AG20443 (cell line): ENCODE measurements around the gene IFNG-AS1.
A peak's percentile ranks its signal among the peaks of the same experiment; 100 is the strongest.

ENCODE experiments used
- DNase-seq: peaks from one replicate; pipeline ENCODE4 v3.0.0; 2012; ENCODE audit warnings: low spot score, mixed read lengths

IFNG-AS1 gene

GRCh38 chr12:68037616-68038255 is 48.5 kb downstream of the IFNG-AS1 start:
- no peak for DNase-seq

- DNase-seq, result no peak
Measured at GRCh38 chr12:68038650-68039049, 49.4 kb downstream of the IFNG-AS1 start.

DNA sequence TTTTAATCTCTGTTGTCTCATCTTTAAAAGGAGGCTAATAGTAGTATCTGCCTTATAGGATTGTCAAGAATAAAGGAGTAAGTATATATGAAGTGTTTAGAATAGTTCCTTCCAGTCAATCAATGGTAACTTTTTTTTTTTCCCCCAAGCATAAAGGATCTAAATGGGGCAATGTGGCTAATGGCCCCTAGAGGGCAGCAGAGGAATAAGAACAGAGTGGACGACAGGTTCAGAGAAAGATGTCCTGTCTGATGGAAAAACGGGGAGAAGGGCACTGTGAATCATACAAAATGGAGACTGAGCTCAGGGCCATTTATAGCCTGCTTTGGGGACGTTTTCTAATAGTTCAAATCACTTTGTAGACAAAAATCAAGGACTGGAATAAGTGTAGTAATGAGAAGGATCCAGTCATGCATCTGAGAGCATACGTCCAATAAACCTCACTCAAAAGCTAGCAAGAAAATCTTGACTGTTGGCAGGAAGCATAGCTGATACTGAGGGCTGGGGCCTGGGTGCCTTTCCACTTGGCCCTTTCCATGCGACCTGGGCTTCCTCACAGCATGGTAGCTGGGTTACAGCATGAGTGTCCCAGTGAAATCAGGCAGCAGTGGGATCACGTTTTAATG is 51.3 kb downstream of the IFNG-AS1 start:
- DNase-seq, result peak; percentile 80

DNA sequence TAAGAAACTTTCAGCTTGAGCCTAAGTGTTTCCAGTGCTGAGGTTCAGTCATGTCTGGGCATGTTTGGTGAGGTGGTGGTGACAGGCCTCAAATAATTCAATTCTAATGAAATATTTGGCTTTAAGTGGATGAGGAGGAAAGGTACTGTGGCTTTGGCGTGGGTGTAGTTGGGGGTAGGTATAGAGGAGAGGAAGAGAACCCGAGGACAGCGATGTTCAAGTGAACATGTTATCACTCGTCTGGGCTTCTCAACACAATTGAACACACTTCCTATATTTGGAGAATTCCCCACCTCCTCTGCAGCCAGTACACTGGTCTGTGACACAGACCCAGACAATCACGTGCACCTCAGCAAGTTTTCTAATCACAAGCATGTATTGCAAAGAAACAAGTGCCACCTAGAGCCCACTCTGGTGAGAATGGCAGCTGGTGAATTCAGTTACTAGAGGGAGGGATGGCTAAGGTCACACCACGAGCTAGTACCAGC is 53.0 kb downstream of the IFNG-AS1 start:
- no peak for DNase-seq

GRCh38 chr12:68043435-68043834 is 54.2 kb downstream of the IFNG-AS1 start:
- DNase-seq, result no peak

DNA sequence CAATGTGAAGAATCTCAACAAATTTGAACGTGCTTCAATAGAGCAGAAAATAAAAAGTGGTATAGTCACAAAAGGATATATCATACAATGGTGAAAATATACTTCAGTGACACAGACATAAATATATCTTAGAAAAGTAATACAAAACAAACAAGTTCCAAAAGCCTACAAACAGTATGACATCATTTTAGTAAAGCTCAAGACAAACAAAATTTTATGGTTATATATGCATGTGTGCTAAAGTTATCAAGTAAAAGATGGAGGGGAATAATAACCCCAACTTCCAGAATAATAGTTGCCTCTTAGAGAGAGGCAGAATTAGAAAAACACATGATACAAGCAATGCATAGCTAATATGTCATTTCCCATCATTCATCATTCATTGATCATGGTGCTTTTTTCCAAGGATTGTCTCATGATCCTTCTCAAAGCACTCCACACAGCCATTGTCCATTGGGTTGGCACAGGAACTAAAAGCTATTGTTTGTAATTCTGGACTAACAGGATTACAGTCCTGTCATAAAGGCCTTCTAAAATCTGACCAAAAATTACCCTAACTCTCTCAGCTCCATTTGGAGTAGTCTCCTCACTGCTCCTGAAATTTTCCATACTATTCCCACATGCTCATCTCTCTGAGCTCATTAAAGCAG is 59.5 kb downstream of the IFNG-AS1 start:
- no peak for DNase-seq

DNA sequence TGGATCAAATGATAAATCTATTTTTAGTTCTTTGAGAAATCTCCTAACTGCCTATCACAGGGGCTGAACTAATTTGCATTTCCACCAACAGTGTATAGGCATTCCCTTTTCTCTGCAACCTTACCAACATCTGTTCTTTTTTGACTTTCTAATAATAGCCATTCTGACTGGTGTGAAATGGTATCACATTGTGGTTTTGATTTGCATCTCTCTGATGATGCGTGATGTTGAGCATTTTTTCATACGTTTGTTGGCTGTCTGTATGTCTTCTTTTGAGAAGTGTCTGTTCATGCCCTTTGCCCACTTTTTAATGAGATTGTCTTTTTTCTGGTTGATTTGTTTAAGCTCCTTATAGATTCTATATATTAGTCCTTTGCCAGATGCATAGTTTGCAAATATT is 67.1 kb downstream of the IFNG-AS1 start:
- no peak for DNase-seq

DNA sequence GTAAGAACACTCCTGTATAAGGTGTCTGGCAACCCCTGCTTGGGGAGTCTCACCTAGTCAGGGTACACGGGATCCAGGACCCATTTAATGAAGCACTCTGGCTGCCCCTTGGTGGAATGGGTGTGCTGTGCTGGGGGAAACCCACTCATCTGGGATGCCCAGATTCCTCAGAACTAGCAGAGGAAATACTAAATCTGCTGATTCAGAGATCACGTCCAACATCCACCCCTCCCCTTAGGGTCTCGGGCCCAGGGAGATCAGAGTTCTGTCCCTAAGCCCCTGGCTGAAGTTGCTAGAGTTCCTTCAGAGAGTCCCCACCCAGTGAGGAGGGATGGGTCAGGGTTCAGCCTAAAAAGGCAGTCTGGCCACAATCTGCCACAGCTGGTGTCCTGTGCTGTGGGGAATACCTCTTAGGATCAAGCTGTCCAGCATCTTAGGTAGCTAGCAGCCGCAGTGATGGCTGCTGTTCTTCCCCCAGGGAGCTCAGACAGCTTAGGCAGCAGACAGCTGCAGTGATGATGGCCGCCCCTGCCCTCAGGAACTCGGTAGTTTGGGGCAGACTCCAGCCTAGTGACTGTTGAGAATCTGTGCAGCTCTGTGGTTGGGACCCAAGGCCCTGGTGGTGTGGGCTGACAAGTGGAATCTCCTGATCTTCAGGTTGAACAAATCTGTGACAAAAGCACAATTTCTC is 74.8 kb downstream of the IFNG-AS1 start:
- no peak for DNase-seq

DNA sequence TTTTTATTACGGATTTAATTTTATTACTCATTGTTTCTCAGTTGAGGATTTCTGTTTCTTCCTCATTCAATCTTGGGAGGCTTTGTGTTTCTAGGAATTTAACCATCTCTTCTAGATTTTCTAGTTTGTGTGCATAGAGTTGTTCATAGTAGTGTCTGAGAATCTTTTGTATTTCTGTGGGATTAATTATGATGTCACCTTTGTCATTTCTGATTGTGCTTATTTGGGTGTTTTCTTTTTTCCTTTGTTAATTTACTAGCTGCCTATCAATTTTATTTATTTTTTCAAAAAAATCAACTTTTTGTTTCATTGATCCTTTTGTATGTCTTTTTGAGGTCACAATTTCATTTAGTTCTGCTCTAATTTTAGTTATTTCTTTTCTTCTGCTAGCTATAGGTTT is 75.9 kb downstream of the IFNG-AS1 start:
- no peak for DNase-seq

DNA sequence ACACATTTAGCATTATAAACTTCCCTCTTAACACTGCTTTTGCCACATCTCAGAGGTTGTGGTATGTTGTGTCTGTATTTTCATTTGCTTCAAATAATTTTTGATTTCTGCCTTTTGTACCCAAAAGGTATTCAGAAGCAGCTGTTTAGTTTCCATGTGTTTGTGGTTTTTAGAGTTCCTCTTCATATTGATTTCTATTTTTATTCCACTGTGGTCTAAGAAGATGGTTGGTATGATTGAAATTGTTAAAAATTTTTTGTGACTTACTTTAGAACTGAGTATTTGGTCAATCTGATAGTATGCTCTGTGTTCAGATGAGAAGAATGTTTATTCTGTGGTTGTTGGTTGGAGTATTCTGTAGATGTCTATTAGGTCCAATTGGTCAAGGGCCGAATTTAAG is 76.4 kb downstream of the IFNG-AS1 start:
- no peak for DNase-seq

DNA sequence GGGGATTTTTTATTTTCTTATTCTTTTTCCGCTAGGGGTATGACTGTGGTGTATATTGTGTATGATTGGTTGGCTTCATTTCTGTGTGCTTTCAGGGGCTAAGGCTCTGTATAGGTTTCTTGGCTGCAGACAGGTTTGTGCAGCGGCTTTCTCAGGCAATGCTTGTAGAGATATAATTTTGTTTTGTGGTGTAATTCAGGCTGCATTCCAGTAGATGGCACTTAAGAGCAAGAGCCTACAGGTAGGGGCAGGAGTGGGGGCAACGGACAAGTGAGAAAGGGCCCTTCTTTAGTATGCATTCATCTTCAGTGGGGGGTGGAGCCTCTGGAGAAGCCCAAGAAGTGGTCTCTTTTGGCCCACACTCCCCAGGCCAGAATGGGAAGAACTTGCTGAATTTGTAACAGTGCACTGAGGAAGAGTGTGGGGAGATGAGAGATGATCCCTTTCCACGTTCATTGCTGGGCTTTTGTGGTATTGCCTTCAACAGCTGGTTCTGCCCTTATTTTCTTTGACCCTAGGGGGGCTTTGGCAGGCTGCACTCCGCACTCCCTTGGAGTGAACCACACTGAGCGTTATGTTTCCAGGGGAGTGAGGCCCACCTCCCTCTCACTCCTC is 78.6 kb downstream of the IFNG-AS1 start:
- DNase-seq, result no peak

GRCh38 chr12:68069275-68069674 is 80.0 kb downstream of the IFNG-AS1 start:
- DNase-seq, result no peak
